Liver (tissue), 9 donors: ENCODE results near the gene FEM1B. TPM values are rescaled to one million over a fixed set of nuclear protein-coding genes. Genes with fewer than 3 reads are reported as not detected.

Experiments
- DNase-seq: peaks from one replicate; pipeline ENCODE4 v3.0.0-alpha.2; 2017; ENCODE audit warnings: low spot score
- H3K27ac ChIP-seq, 2 donors: one replicate each; pipeline ENCODE4 v1.7.0; 2013; ENCODE audit warnings: inconsistent platforms in 2 of 2, low read length in 2 of 2, control low read depth in 1 of 2, low read depth in 1 of 2, mild to moderate bottlenecking in 1 of 2
- H3K27me3 ChIP-seq, 4 donors: one replicate each; pipeline versions ENCODE4 v1.6.1 to v1.7.0; 2013; ENCODE audit warnings: low read length in 3 of 4, inconsistent platforms in 1 of 4, mild to moderate bottlenecking in 1 of 4, moderate library complexity in 1 of 4; ENCODE audit not compliant: control insufficient read depth in 4 of 4, insufficient read depth in 4 of 4
- H3K36me3 ChIP-seq, 4 donors: one replicate each; pipeline versions ENCODE4 v1.6.1 to v1.7.0; 2013; ENCODE audit warnings: low read length in 3 of 4, mild to moderate bottlenecking in 3 of 4, low read depth in 1 of 4, moderate library complexity in 1 of 4; ENCODE audit not compliant: control insufficient read depth in 4 of 4, insufficient read depth in 3 of 4
- H3K4me1 ChIP-seq, 4 donors: one replicate each; pipeline versions ENCODE4 v1.6.1 to v1.7.0; 2013; ENCODE audit warnings: low read length in 3 of 4, mild to moderate bottlenecking in 3 of 4, moderate library complexity in 1 of 4; ENCODE audit not compliant: control insufficient read depth in 4 of 4, insufficient read depth in 4 of 4
- H3K4me3 ChIP-seq, 3 donors: one replicate each; pipeline versions ENCODE4 v1.6.1 to v1.7.0; 2013; ENCODE audit warnings: low read length in 3 of 3, control low read depth in 1 of 3, low read depth in 1 of 3, mild to moderate bottlenecking in 1 of 3
- H3K9ac ChIP-seq, 2 donors: one replicate each; pipeline ENCODE4 v1.7.0; 2013; ENCODE audit warnings: low read length in 2 of 2, mild to moderate bottlenecking in 2 of 2, moderate library complexity in 2 of 2, control low read depth in 1 of 2, low read depth in 1 of 2
- H3K9me3 ChIP-seq, 4 donors: one replicate each; pipeline versions ENCODE4 v1.6.1 to v1.7.0; 2013; ENCODE audit warnings: low read length in 3 of 4; ENCODE audit not compliant: control insufficient read depth in 4 of 4
- ATF3 ChIP-seq: IDR thresholded peaks from 2 replicates; pipeline ENCODE4 v1.6.1; 2016; ENCODE audit warnings: antibody characterized with exemption
- CTCF ChIP-seq: fragments of 150-350 bp; IDR thresholded peaks from 2 replicates; pipeline ENCODE4 v1.5.1; 2017; ENCODE audit warnings: improper control_type of control experiment, low read depth, low read length; ENCODE audit not compliant: missing input control
- EGR1 ChIP-seq, 2 donors: IDR thresholded peaks; 2 replicates each; pipeline ENCODE4 v1.6.1; 2016 to 2018; ENCODE audit warnings: antibody characterized with exemption in 2 of 2, low read depth in 2 of 2
- FOXA2 ChIP-seq: IDR thresholded peaks from 2 replicates; pipeline ENCODE4 v1.6.1; 2016; ENCODE audit warnings: antibody characterized with exemption
- HNF4A ChIP-seq, 2 donors: conservative IDR thresholded peaks; 2 replicates each; pipeline ENCODE4 v1.6.1; 2016; ENCODE audit warnings: antibody characterized with exemption in 2 of 2, mild to moderate bottlenecking in 2 of 2
- HNF4G ChIP-seq: IDR thresholded peaks from 2 replicates; pipeline ENCODE4 v1.6.1; 2016; ENCODE audit warnings: antibody characterized with exemption
- MAX ChIP-seq: IDR thresholded peaks from 2 replicates; pipeline ENCODE4 v1.6.1; 2016; ENCODE audit warnings: antibody characterized with exemption
- NR2F2 ChIP-seq: IDR thresholded peaks from 2 replicates; pipeline ENCODE4 v1.6.1; 2016; ENCODE audit warnings: antibody characterized with exemption
- RAD21 ChIP-seq, 2 donors: IDR thresholded peaks; 2 replicates each; pipeline ENCODE4 v1.6.1; 2016; ENCODE audit warnings: antibody characterized with exemption in 2 of 2, mild to moderate bottlenecking in 2 of 2
- REST ChIP-seq: IDR thresholded peaks from 2 replicates; pipeline ENCODE4 v1.6.1; 2016; ENCODE audit warnings: antibody characterized with exemption, mild to moderate bottlenecking
- RXRA ChIP-seq, 2 donors: IDR thresholded peaks; 2 replicates each; pipeline ENCODE4 v1.6.1; 2017 to 2018; ENCODE audit warnings: antibody characterized with exemption in 2 of 2, mild to moderate bottlenecking in 1 of 2
- SP1 ChIP-seq: IDR thresholded peaks from 2 replicates; pipeline ENCODE4 v1.6.1; 2018; ENCODE audit warnings: antibody characterized with exemption, mild to moderate bottlenecking
- TAF1 ChIP-seq: conservative IDR thresholded peaks from 2 replicates; pipeline ENCODE4 v1.6.1; 2016; ENCODE audit warnings: antibody characterized with exemption, mild to moderate bottlenecking
- YY1 ChIP-seq: IDR thresholded peaks from 2 replicates; pipeline ENCODE4 v1.6.1; 2016; ENCODE audit warnings: antibody characterized with exemption, mild to moderate bottlenecking
- ZBTB33 ChIP-seq: IDR thresholded peaks from 2 replicates; pipeline ENCODE4 v1.6.1; 2016; ENCODE audit warnings: antibody characterized with exemption
- WGBS: extraction: QIAGEN DNeasy Blood & Tissue Kit; methylation state at CpG from one replicate; pipeline ENCODE4 v1.1.7; 2013; 5-methylcytosine and 5-hydroxymethylcytosine counted together
- polyA plus RNA-seq, 2 donors: library from polyadenylated mRNA; stranded (reverse) in 1 of 2; unstranded in 1 of 2; fragments of 200-250 nt in 1 of 2; fragments of >200 nt in 1 of 2; fragmentation: Nextera tagmentation in 1 of 2; extraction: Ambion mirVana in 1 of 2; gene quantifications; one replicate each; pipeline versions ENCODE4 v1.2.1 to v1.2.3, GENCODE V29; 2013 to 2015
- total RNA-seq, 2 donors: library from RNA; depleted of rRNA; stranded (reverse); fragments of >200 nt; gene quantifications; one replicate each; pipeline ENCODE4 v1.2.3, GENCODE V29; 2014
- donor health status: healthy.
- donor health status: healthy.
- donor health status: healthy.
- donor health status: healthy.
- donor health status: healthy.

The FEM1B gene
- total and polyA plus RNA-seq, 4 donors: 6.2 to 39.5 (median 17.8) TPM

GRCh38 chr15:68332266-68332665 is 54.7 kb downstream of the FEM1B start:
- H3K9me3 ChIP-seq: no peaks in the 10 kb centered on the region
- H3K4me3 ChIP-seq: no peak overlapping the region
- no peak overlapping the region for H3K9ac ChIP-seq
- H3K27ac ChIP-seq: no peak overlapping the region
- H3K27me3 ChIP-seq: no peaks in the 10 kb centered on the region
- 92% methylated on average over 21 of the region's 21 CpGs for WGBS
- no peaks in the 10 kb centered on the region for H3K4me1 ChIP-seq
- no peak for TF ChIP-seq ZBTB33
- TF ChIP-seq EGR1 (IDR thresholded peaks at IDR 0.05; ENCODE audit: low read depth in 2 of 2): no peak
- TF ChIP-seq HNF4A (conservative IDR thresholded peaks at IDR 0.05): no peak
- no peak for TF ChIP-seq REST
- no peak for DNase-seq
- no peaks in the 10 kb centered on the region for H3K36me3 ChIP-seq

GRCh38 chr15:68333775-68334470 is 56.4 kb downstream of the FEM1B start:
- Histone ChIP-seq H3K27me3 (no peaks in the 10 kb centered on the region), H3K4me3 (no peak overlapping the region), H3K27ac (no peak overlapping the region), H3K9ac (no peak overlapping the region), H3K9me3 (no peaks in the 10 kb centered on the region), H3K36me3 (no peaks in the 10 kb centered on the region), H3K4me1 (no peaks in the 10 kb centered on the region)
- DNase-seq: no peak
- 82% methylated on average over 8 of the region's 8 CpGs for WGBS
- TF ChIP-seq FOXA2 (no peak), RAD21 (IDR thresholded peaks at IDR 0.05) (no peak), SP1 (no peak), RXRA (IDR thresholded peaks at IDR 0.05) (no peak), ATF3 (no peak), ZBTB33 (no peak), NR2F2 (no peak), CTCF (no peak), MAX (no peak), YY1 (no peak), EGR1 (IDR thresholded peaks at IDR 0.05; ENCODE audit: low read depth in 2 of 2) (no peak), HNF4G (no peak), REST (no peak), TAF1 (no peak)
